Trophoblast cell (in vitro differentiated cells and primary cell): ENCODE measurements around the gene KDM4C.

Experiments used
- DNase-seq, 2 donors: peaks; one replicate each; pipeline ENCODE4 v3.0.0-alpha.2; 2016
- H2AFZ ChIP-seq: 2 replicates; pipeline ENCODE4 v1.6.1; 2013; ENCODE audit warnings: low read length, moderate library complexity, mild to moderate bottlenecking; ENCODE audit not compliant: insufficient read depth, poor library complexity
- H2AK5ac ChIP-seq: 2 replicates; pipeline ENCODE4 v1.6.1; 2013; ENCODE audit warnings: mild to moderate bottlenecking, low read length
- H2BK120ac ChIP-seq: 2 replicates; pipeline ENCODE4 v1.6.1; 2013; ENCODE audit warnings: low read length, mild to moderate bottlenecking, moderate library complexity; ENCODE audit not compliant: insufficient read depth, poor library complexity
- H2BK12ac ChIP-seq: 2 replicates; pipeline ENCODE4 v1.6.1; 2013; ENCODE audit warnings: mild to moderate bottlenecking, low read length, moderate library complexity
- H2BK5ac ChIP-seq: 2 replicates; pipeline ENCODE4 v1.6.1; 2013; ENCODE audit warnings: low read length, low read depth, moderate library complexity, mild to moderate bottlenecking; ENCODE audit not compliant: poor library complexity
- H3K14ac ChIP-seq: 2 replicates; pipeline ENCODE4 v1.6.1; 2013; ENCODE audit warnings: mild to moderate bottlenecking, low read length
- H3K18ac ChIP-seq: 2 replicates; pipeline ENCODE4 v1.6.1; 2013; ENCODE audit warnings: mild to moderate bottlenecking, low read length
- H3K23ac ChIP-seq: 2 replicates; pipeline ENCODE4 v1.6.1; 2013; ENCODE audit warnings: low read length
- H3K27ac ChIP-seq: 2 replicates; pipeline ENCODE4 v1.5.1; 2013; ENCODE audit warnings: low read depth, mild to moderate bottlenecking, inconsistent platforms, low read length, moderate library complexity
- H3K27me3 ChIP-seq: 2 replicates; pipeline ENCODE4 v1.6.1; 2013; ENCODE audit warnings: inconsistent platforms, mild to moderate bottlenecking, low read length, moderate library complexity; ENCODE audit not compliant: insufficient read depth
- H3K36me3 ChIP-seq, 2 experiments: 1 replicate in 1 of 2; 2 replicates in 1 of 2; pipeline ENCODE4 v1.6.1; 2013; ENCODE audit warnings: low read length in 2 of 2, mild to moderate bottlenecking in 2 of 2, moderate library complexity in 1 of 2; ENCODE audit not compliant: insufficient read depth in 2 of 2, control insufficient read depth in 1 of 2
- H3K4ac ChIP-seq: 2 replicates; pipeline ENCODE4 v1.6.1; 2013; ENCODE audit warnings: low read depth, mild to moderate bottlenecking, low read length, moderate library complexity
- H3K4me1 ChIP-seq, 2 experiments: 1 replicate in 1 of 2; 2 replicates in 1 of 2; pipeline ENCODE4 v1.6.1; 2013; ENCODE audit warnings: low read length in 2 of 2, mild to moderate bottlenecking in 2 of 2, moderate library complexity in 1 of 2; ENCODE audit not compliant: insufficient read depth in 2 of 2, control insufficient read depth in 1 of 2
- H3K4me2 ChIP-seq: 2 replicates; pipeline ENCODE4 v1.6.1; 2013; ENCODE audit warnings: inconsistent platforms, mild to moderate bottlenecking, low read length, moderate library complexity
- H3K4me3 ChIP-seq: 2 replicates; pipeline ENCODE4 v1.5.1; 2013; ENCODE audit warnings: mild to moderate bottlenecking, low read depth, low read length, inconsistent platforms
- H3K79me1 ChIP-seq: one replicate; pipeline ENCODE4 v1.6.1; 2013; ENCODE audit warnings: low read length
- H3K79me2 ChIP-seq: 2 replicates; pipeline ENCODE4 v1.6.1; 2013; ENCODE audit warnings: low read length, mild to moderate bottlenecking; ENCODE audit not compliant: control insufficient read depth, insufficient read depth, poor library complexity
- H3K9ac ChIP-seq: 2 replicates; pipeline ENCODE4 v1.6.1; 2013; ENCODE audit warnings: mild to moderate bottlenecking, low read length
- H3K9me3 ChIP-seq: 2 replicates; pipeline ENCODE4 v1.6.1; 2013; ENCODE audit warnings: low read depth, mild to moderate bottlenecking, control low read depth, inconsistent platforms, low read length; ENCODE audit not compliant: insufficient read depth
- H4K12ac ChIP-seq: 2 replicates; pipeline ENCODE4 v1.6.1; 2013; ENCODE audit warnings: low read depth, mild to moderate bottlenecking, low read length, moderate library complexity
- H4K8ac ChIP-seq: 2 replicates; pipeline ENCODE4 v1.6.1; 2013; ENCODE audit warnings: low read depth, mild to moderate bottlenecking, low read length, moderate library complexity
- H4K91ac ChIP-seq: one replicate; pipeline ENCODE4 v1.6.1; 2013; ENCODE audit warnings: low read depth, mild to moderate bottlenecking, low read length, moderate library complexity
- WGBS: extraction: QIAGEN DNeasy Blood & Tissue Kit; methylation state at CpG from one replicate; pipeline ENCODE4 v1.1.7; 2013; ENCODE audit warnings: missing lambda C conversion rate; ENCODE audit not compliant: insufficient read length, insufficient coverage; ENCODE audit errors: extremely low coverage; 5-methylcytosine and 5-hydroxymethylcytosine counted together

Gene KDM4C

GRCh38 chr9:7094576-7094975 is 336.8 kb downstream of the KDM4C start:
- no peak overlapping the region for H3K9ac ChIP-seq
- no peak overlapping the region for H2AFZ ChIP-seq
- no peaks in the 10 kb centered on the region for H3K27me3 ChIP-seq
- H3K79me1 ChIP-seq = peaks cover 22% of the 10 kb centered on the region
- no peak overlapping the region for H3K27ac ChIP-seq
- no peak for DNase-seq
- WGBS = no CpG with 5 or more reads among the region's 3 CpGs
- peak overlapping the region; percentile 35 for H2AK5ac ChIP-seq
- no peaks in the 10 kb centered on the region for H3K9me3 ChIP-seq
- no peaks in the 10 kb centered on the region for H3K36me3 ChIP-seq
- H3K14ac ChIP-seq = peak overlapping the region; percentile 61
- no peak overlapping the region for H3K4me3 ChIP-seq
- peak overlapping the region; percentile 31 for H3K4ac ChIP-seq
- H2BK120ac ChIP-seq = peak overlapping the region; percentile 86
- H4K91ac ChIP-seq = peak overlapping the region; percentile 75
- H3K18ac ChIP-seq = peak overlapping the region; percentile 49
- peak overlapping the region; percentile 53 for H2BK5ac ChIP-seq
- no peaks in the 10 kb centered on the region for H3K79me2 ChIP-seq
- no peak overlapping the region for H3K23ac ChIP-seq
- peak overlapping the region; percentile 75 for H2BK12ac ChIP-seq
- peaks cover 6 to 9% of the 10 kb centered on the region in 2 experiments for H3K4me1 ChIP-seq
- no peak overlapping the region for H4K12ac ChIP-seq
- no peak overlapping the region for H3K4me2 ChIP-seq
- H4K8ac ChIP-seq = peak overlapping the region; percentile 57

DNA sequence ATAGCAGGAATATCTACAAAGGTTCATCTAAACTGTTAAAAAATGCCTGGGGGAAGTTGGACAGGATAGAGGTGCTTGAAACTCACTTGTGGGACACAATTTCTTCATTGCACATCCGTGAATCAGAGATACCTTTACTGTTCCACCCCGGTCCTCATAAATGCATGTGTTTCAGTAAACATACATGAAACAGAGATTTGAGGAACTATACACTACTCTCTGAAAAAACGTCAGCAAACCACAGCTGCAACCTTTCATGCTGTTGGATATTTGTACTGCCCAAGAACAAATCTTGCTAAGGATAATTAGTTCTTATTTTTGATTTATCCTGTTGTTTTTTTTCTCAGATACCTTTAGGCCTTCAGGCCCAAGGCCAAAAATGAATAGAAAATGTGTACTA is 337.3 kb downstream of the KDM4C start:
- Histone ChIP-seq H3K4ac (no peak overlapping the region), H3K4me3 (no peak overlapping the region), H3K4me1 (peaks cover 3 to 9% of the 10 kb centered on the region in 2 experiments), H3K27me3 (no peaks in the 10 kb centered on the region), H4K12ac (no peak overlapping the region), H3K4me2 (no peak overlapping the region), H3K14ac (no peak overlapping the region), H3K27ac (no peak overlapping the region), H3K79me1 (peaks cover 25% of the 10 kb centered on the region), H3K18ac (no peak overlapping the region), H2AFZ (no peak overlapping the region), H2BK12ac (no peak overlapping the region), H3K36me3 (no peaks in the 10 kb centered on the region), H2BK5ac (no peak overlapping the region), H3K9me3 (no peaks in the 10 kb centered on the region), H4K91ac (no peak overlapping the region), H4K8ac (no peak overlapping the region), H2BK120ac (no peak overlapping the region), H3K23ac (no peak overlapping the region), H3K9ac (no peak overlapping the region), H3K79me2 (no peaks in the 10 kb centered on the region), H2AK5ac (no peak overlapping the region)
- DNase-seq = no peak
- WGBS = no CpG with 5 or more reads among the region's 3 CpGs

DNA sequence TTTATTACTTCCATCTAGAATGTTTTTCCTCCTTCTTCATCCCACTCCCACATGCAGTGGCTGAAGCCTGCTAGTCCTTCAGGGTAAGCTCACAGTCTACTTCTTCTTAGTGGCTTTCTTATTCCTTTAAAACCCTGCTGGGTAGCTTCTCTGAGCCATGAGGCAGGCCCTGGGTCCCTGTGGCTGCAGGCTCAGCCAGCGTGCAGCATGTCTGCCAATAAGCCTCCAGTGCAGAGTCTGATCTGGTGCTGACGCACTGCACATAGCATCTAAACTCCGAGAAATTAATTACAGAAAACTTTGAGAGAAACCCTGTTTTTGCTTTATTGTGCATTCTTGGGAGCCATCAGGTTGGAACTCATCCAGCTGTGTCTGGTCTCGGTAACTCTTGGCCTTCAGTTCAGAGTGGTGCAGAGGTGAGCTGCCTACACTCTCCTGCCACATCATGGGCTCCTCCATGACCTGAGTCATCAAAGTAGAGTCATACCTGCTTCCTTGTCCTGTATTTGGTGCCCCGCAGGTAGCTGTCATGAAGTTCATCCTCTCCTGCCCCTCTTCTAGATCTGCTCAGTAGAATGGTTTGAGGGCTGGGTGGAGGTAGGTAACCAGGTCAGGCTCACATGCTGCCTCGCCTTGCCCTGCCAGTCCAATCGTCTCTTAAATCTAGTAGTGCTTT is 339.4 kb downstream of the KDM4C start:
- no peak overlapping the region for H3K4ac ChIP-seq
- no peak overlapping the region for H3K23ac ChIP-seq
- peak overlapping the region; percentile 60 for H2AK5ac ChIP-seq
- H3K9ac ChIP-seq = no peak overlapping the region
- peak overlapping the region; percentile 49 for H2BK5ac ChIP-seq
- peak overlapping the region; percentile 26 for H2BK120ac ChIP-seq
- no peak overlapping the region for H3K4me3 ChIP-seq
- H3K79me1 ChIP-seq = peaks cover 29% of the 10 kb centered on the region
- no peaks in the 10 kb centered on the region for H3K27me3 ChIP-seq
- H2AFZ ChIP-seq = no peak overlapping the region
- no peaks in the 10 kb centered on the region for H3K36me3 ChIP-seq
- H4K91ac ChIP-seq = peak overlapping the region; percentile 36
- no peaks in the 10 kb centered on the region for H3K79me2 ChIP-seq
- peaks cover 6 to 9% of the 10 kb centered on the region in 2 experiments for H3K4me1 ChIP-seq
- H3K14ac ChIP-seq = no peak overlapping the region
- DNase-seq = no peak
- peak overlapping the region; percentile 27 for H4K8ac ChIP-seq
- H4K12ac ChIP-seq = no peak overlapping the region
- no peak overlapping the region for H3K27ac ChIP-seq
- no peak overlapping the region for H3K4me2 ChIP-seq
- no peaks in the 10 kb centered on the region for H3K9me3 ChIP-seq
- peak overlapping the region; percentile 52 for H2BK12ac ChIP-seq
- peak overlapping the region; percentile 80 for H3K18ac ChIP-seq
- no CpG with 5 or more reads among the region's 7 CpGs for WGBS

DNA sequence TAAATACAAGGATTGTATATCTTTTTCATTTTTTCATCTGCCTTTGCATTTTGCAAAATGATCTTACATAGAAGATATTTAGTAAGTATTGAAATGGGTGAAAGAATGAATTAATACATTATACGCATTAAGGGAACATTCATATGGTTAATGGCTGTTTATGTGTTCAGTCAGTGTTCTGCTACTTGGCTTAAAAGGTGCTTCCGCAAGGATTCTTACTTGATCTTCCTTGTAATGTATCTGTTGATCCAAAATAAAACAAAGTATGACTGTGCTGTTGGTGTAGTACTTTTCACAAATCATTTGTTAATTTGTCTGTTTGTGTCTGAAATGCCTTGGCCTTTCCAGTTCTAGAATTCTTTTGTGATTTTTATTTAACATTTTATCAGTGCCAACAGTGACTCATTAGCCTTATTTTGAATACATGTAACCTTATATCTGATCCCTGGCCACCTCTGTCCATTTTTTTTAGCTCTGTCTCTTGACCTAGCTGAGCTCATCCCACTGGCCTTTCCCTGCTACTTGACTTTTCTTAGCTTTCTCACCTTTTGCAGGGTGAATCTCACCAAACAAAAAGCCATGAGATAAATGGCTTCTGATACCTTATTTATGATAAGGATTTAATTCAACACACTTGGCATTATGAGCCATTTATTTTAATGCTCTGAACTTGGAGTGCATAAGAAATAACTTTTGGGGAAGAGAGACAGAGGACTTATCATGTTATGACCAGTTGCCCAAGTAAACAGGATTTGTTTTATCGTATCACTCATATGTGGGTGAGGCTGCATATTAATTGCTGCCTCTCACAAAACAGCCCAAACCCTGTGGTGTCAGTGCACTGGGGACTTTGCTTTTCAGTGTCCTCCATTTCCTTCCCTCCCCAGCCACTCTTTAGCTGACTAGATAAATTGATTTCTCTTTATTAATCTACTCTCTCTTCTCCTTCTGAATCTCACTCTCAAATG is 340.3 kb downstream of the KDM4C start:
- Histone ChIP-seq H4K91ac (no peak overlapping the region), H3K27me3 (no peaks in the 10 kb centered on the region), H2BK12ac (no peak overlapping the region), H3K14ac (no peak overlapping the region), H2BK120ac (peak overlapping the region; percentile 41), H3K4me1 (peaks cover 9% of the 10 kb centered on the region in 2 experiments), H3K36me3 (no peaks in the 10 kb centered on the region), H3K79me2 (no peaks in the 10 kb centered on the region), H2BK5ac (no peak overlapping the region), H3K79me1 (peaks cover 32% of the 10 kb centered on the region), H3K18ac (no peak overlapping the region), H3K27ac (no peak overlapping the region), H3K23ac (no peak overlapping the region), H4K8ac (no peak overlapping the region), H3K4ac (no peak overlapping the region), H3K4me3 (no peak overlapping the region), H3K9ac (no peak overlapping the region), H2AK5ac (no peak overlapping the region), H2AFZ (no peak overlapping the region), H3K4me2 (no peak overlapping the region), H4K12ac (no peak overlapping the region), H3K9me3 (no peaks in the 10 kb centered on the region)
- DNase-seq = no peak
- WGBS = 100% methylated on average over 1 of the region's 3 CpGs
